ENCODE measurements around the gene SLC4A3.
"Not testable (repeated sequence)": the region's sequence is repeated elsewhere in the genome, so short reads cannot be mapped to it uniquely, and the experiment has no call there.

The SLC4A3 gene

DNA sequence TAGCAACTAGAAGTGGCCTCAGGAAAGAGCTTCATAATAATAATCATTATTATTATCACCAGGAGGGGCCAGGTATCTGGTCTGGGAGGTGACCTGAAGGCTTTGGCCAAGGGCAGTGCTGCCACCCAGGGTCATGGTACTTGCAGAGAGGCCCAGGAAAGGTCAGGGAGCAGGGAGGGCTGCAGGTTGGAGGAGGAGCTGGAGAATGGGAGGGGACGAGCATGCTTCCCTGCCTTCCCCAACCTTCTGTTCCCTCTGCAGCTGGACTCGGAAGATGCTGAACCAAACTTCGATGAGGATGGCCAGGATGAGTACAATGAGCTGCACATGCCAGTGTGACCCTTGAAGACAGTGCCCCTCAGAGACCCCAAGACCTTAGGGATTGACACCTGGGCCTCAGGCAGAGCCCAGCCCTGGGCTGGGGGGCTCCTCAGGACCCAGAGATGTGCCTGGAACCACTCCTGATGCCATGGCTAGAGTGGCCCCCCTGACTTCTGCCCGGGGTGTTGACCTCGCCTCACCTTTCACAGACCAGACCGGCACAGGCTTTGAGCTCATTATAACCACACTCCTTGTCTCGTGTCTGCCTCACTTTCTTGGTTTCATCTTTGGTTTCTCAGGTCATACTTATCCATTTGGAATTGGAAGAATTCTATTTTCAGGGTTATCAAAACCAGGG lies 14.1 kb downstream of the SLC4A3 start:
- no peaks in the 10 kb centered on the region for H3K36me3 ChIP-seq (ENCODE audit: insufficient read depth, low read length)
- peaks cover 18% of the 10 kb centered on the region for H3K4me1 ChIP-seq (ENCODE audit: insufficient read depth, low read length)
- H3K4me3 ChIP-seq (ENCODE audit: low read length): no peak overlapping the region
- H3K27me3 ChIP-seq (ENCODE audit: insufficient read depth, low read length): no peaks in the 10 kb centered on the region
- H3K9me3 ChIP-seq (ENCODE audit: low read length): no peaks in the 10 kb centered on the region
- no peak overlapping the region for H2AFZ ChIP-seq (ENCODE audit: low read depth, low read length)

GRCh38 chr2:219642069-219642454 lies 14.6 kb downstream of the SLC4A3 start:
- Histone ChIP-seq H3K9me3 (ENCODE audit: low read length) (no peaks in the 10 kb centered on the region), H2AFZ (ENCODE audit: low read depth, low read length) (no peak overlapping the region), H3K27me3 (ENCODE audit: insufficient read depth, low read length) (no peaks in the 10 kb centered on the region), H3K4me3 (ENCODE audit: low read length) (no peak overlapping the region), H3K4me1 (ENCODE audit: insufficient read depth, low read length) (peaks cover 18% of the 10 kb centered on the region), H3K36me3 (ENCODE audit: insufficient read depth, low read length) (no peaks in the 10 kb centered on the region)

DNA sequence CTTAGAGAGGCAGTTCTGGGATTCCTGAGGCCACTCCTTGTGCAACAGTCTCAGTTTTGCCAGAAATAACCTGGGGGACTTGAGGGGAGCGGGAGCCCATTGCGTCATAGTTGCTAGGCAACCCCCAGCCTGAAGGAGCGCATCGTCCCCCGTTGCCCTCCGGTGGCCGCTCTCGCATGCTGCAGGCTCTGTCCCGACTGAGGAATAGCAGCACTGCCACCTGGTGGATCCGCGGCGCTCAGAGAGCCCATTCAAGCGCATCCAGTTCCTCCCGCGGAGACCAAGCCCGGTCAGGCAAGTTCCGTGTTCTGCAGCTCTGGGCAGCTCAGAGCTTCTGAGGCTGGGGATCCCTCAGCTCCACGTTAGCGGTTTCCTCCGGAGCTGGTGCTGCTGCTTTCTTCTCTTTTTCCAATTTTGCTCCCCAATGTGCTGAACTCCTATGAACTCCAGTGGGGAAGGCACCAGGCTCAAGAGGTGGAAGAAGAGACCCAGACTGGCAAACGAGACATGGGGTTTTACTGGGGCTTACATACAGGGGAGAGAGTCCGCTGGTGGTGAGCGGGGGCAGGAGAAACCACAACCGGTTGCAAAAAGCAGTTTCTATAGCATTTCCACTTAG lies 15.1 kb downstream of the SLC4A3 start:
- H3K4me1 ChIP-seq (ENCODE audit: insufficient read depth, low read length): peaks cover 18% of the 10 kb centered on the region
- H2AFZ ChIP-seq (ENCODE audit: low read depth, low read length): no peak overlapping the region
- no peaks in the 10 kb centered on the region for H3K9me3 ChIP-seq (ENCODE audit: low read length)
- H3K27me3 ChIP-seq (ENCODE audit: insufficient read depth, low read length): no peaks in the 10 kb centered on the region
- H3K4me3 ChIP-seq (ENCODE audit: low read length): no peak overlapping the region
- H3K36me3 ChIP-seq (ENCODE audit: insufficient read depth, low read length): no peaks in the 10 kb centered on the region

- H3K4me3 ChIP-seq (ENCODE audit: low read length): no peak overlapping the region
- peaks cover 18% of the 10 kb centered on the region for H3K4me1 ChIP-seq (ENCODE audit: insufficient read depth, low read length)
- H3K27me3 ChIP-seq (ENCODE audit: insufficient read depth, low read length): no peaks in the 10 kb centered on the region
- H3K9me3 ChIP-seq (ENCODE audit: low read length): no peaks in the 10 kb centered on the region
- H2AFZ ChIP-seq (ENCODE audit: low read depth, low read length): no peak overlapping the region
- H3K36me3 ChIP-seq (ENCODE audit: insufficient read depth, low read length): no peaks in the 10 kb centered on the region
Observed at GRCh38 chr2:219643084-219643473, 15.6 kb downstream of the SLC4A3 start.

DNA sequence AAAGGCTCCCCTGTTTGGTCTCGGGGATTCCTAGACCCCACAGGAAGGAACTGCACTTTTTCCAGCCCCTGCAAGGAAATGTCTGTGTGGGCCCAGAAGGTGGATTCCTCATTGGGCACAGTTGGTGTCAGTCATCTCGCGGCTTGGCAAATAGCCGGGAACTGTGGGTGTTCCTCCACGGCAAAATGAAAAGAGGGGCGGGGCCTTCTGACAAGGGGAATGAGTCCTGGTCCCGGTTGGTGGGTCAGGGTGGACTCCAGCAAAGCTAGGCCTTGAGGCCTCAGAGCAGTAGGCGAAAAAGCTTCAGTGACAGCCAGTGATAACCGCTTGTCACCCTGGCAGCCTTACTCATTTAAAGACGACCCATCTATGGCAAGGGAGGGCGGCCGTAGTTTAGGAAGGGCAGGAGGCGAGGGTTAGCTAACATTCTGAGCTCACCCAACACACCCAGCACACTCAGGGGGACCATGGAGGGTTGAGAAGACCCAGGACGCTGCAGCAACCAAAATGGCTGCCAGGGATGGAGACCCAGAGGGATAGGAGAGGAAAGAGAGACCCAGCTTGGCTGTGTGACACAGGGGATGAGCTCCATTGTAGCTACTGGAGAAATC lies 16.5 kb downstream of the SLC4A3 start:
- H3K4me3 ChIP-seq (ENCODE audit: low read length): no peak overlapping the region
- no peaks in the 10 kb centered on the region for H3K27me3 ChIP-seq (ENCODE audit: insufficient read depth, low read length)
- no peak overlapping the region for H2AFZ ChIP-seq (ENCODE audit: low read depth, low read length)

GRCh38 chr2:219644801-219645480 lies 17.5 kb downstream of the SLC4A3 start:
- Histone ChIP-seq H3K4me1 (ENCODE audit: insufficient read depth, low read length) (peaks cover 18% of the 10 kb centered on the region), H3K9me3 (ENCODE audit: low read length) (no peaks in the 10 kb centered on the region), H2AFZ (ENCODE audit: low read depth, low read length) (no peak overlapping the region), H3K36me3 (ENCODE audit: insufficient read depth, low read length) (no peaks in the 10 kb centered on the region), H3K4me3 (ENCODE audit: low read length) (no peak overlapping the region), H3K27me3 (ENCODE audit: insufficient read depth, low read length) (no peaks in the 10 kb centered on the region)

More for the DNA sequence above, 16.5 kb downstream of the SLC4A3 start:
- Histone ChIP-seq H3K36me3 (ENCODE audit: insufficient read depth, low read length) (no peaks in the 10 kb centered on the region), H3K4me1 (ENCODE audit: insufficient read depth, low read length) (peaks cover 18% of the 10 kb centered on the region), H3K9me3 (ENCODE audit: low read length) (no peaks in the 10 kb centered on the region)

DNA sequence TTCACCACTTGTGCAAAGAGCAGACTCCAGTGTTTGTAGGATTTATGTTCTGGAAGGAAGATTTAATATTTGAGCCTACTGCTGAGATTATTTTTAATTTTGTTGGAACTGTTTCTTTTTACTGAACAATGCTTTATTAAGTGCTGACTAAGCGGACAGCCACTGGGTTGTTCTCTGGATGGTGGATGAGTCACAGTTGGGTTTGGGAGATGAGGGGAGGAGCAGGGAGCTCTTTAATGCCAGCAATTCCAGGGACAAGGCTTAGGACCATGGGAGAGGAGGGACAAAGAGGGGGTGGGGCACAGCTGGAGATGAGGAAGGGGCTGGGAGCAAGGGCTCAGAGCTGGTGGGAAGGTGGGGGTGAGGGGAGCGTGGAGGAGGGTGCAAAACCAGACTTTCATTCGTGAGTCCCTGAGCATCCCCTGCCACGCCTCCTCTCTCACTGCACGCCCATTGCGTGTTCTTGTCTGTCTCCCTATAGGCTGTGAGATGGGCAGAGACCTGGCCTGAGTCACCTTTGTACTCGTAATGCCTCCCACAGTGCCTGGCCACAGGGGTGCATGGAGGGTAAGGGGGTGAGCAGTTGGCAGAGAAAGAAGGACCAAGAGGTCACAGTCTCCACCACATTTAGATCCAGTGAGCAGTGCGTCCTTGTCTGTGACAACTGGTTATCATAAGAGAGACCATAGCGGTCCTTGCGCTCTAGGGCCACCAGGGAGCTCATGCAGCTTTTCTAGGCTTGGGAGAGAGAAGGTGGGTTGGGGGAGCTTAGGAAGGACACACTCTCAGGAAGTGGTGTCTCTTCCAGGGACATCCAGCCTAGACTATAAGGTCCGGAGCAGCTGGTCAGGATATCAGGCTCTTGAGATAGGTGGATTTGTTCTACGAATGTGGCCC lies 18.4 kb downstream of the SLC4A3 start:
- H3K27me3 ChIP-seq (ENCODE audit: insufficient read depth, low read length): peaks cover 8% of the 10 kb centered on the region
- H3K9me3 ChIP-seq (ENCODE audit: low read length): no peaks in the 10 kb centered on the region
- no peak overlapping the region for H3K4me3 ChIP-seq (ENCODE audit: low read length)
- no peak overlapping the region for H2AFZ ChIP-seq (ENCODE audit: low read depth, low read length)
- H3K36me3 ChIP-seq (ENCODE audit: insufficient read depth, low read length): no peaks in the 10 kb centered on the region
- peaks cover 18% of the 10 kb centered on the region for H3K4me1 ChIP-seq (ENCODE audit: insufficient read depth, low read length)

DNA sequence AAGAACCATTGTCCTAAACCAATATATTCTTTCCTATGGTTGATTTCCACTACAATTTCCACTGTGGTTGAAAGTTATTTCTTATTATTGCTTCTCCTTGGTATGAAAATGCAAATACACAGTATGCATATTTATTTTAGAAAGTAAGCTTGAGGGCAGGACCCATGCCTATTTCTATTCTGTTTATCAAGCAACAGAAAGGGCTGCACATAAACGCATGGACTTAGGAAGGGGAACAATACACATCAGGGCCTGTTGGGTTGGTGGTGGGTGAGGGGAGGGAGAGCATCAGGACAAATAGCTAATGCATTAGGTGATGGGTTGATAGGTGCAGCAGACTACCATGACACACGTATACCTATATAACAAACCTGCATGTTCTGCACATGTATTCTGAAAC lies 20.7 kb downstream of the SLC4A3 start:
- peaks cover 13% of the 10 kb centered on the region for H3K27me3 ChIP-seq (ENCODE audit: insufficient read depth, low read length)
- no peaks in the 10 kb centered on the region for H3K36me3 ChIP-seq (ENCODE audit: insufficient read depth, low read length)
- no peak overlapping the region for H3K4me3 ChIP-seq (ENCODE audit: low read length)
- H3K9me3 ChIP-seq (ENCODE audit: low read length): no peaks in the 10 kb centered on the region
- no peak overlapping the region for H2AFZ ChIP-seq (ENCODE audit: low read depth, low read length)
- peaks cover 14% of the 10 kb centered on the region for H3K4me1 ChIP-seq (ENCODE audit: insufficient read depth, low read length)

DNA sequence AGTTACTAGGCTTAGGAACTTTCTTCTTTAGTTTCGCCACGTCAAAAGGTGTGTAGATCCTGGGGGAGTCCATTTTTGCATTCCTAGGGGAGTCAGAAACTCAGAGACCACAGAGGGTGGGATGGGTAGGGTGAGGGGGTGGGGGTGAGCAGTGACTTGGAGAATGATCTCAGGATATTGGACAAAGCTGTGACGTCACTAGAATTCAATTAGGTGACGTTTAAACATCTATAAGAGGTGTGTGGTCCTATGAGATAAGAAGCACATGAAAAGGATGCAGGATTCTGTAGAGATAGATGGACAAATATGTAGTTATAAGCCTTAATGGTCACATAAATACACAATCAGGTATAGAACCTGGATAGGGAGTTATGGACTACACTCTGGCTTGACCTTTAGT lies 21.5 kb downstream of the SLC4A3 start:
- no peaks in the 10 kb centered on the region for H3K36me3 ChIP-seq (ENCODE audit: insufficient read depth, low read length)
- peaks cover 14% of the 10 kb centered on the region for H3K4me1 ChIP-seq (ENCODE audit: insufficient read depth, low read length)
- no peak overlapping the region for H3K4me3 ChIP-seq (ENCODE audit: low read length)
- peaks cover 13% of the 10 kb centered on the region for H3K27me3 ChIP-seq (ENCODE audit: insufficient read depth, low read length)
- H2AFZ ChIP-seq (ENCODE audit: low read depth, low read length): no peak overlapping the region
- H3K9me3 ChIP-seq (ENCODE audit: low read length): no peaks in the 10 kb centered on the region

DNA sequence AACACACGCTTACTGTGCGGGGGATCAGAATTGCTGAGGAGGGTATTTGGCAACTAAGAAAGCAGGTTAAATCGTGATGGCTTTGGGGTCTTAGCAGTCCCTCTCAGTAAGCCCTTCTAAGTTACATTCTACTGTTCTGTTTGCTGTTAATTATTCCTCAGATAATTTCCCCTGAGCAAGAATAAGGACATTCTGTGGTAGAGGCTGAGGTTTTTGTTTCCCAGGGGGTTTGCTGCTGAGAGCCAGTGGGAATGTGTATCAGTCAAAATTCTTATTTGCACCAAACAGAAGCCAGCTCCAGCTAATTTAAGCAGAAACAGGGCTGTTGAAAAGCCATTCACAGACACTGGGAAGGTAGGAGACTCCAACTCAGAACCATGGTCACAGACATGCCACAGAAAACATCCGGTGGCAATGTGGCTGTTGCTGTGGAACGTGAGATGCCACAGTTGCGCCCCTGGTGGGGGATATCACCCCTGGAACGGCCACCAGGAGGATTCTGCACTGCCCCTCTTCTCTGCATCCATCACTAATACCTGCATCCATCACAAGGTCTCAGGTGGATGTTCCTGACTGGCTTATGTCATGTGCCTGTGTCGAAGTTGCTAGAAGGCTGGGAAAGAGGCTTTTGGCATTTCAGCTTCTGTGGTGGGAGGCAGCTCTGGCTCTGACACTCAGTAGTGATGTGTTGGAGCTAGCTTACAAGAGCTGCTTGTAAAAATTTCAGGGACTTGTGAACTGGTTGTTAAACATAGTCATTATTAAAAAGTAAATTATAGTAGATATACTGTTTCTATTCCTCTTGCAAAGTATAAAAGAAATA lies 23.2 kb downstream of the SLC4A3 start:
- H3K9me3 ChIP-seq (ENCODE audit: low read length): no peaks in the 10 kb centered on the region
- peaks cover 13% of the 10 kb centered on the region for H3K27me3 ChIP-seq (ENCODE audit: insufficient read depth, low read length)
- H3K36me3 ChIP-seq (ENCODE audit: insufficient read depth, low read length): no peaks in the 10 kb centered on the region
- H3K4me3 ChIP-seq (ENCODE audit: low read length): no peak overlapping the region
- peaks cover 6% of the 10 kb centered on the region for H3K4me1 ChIP-seq (ENCODE audit: insufficient read depth, low read length)
- H2AFZ ChIP-seq (ENCODE audit: low read depth, low read length): no peak overlapping the region

GRCh38 chr2:219651656-219652055 lies 24.2 kb downstream of the SLC4A3 start:
- not testable (repeated sequence) for H3K4me1 ChIP-seq (ENCODE audit: insufficient read depth, low read length); H3K9me3 ChIP-seq (ENCODE audit: low read length); H3K36me3 ChIP-seq (ENCODE audit: insufficient read depth, low read length); H3K4me3 ChIP-seq (ENCODE audit: low read length); H2AFZ ChIP-seq (ENCODE audit: low read depth, low read length)
- H3K27me3 ChIP-seq (ENCODE audit: insufficient read depth, low read length): peaks cover 13% of the 10 kb centered on the region

- Histone ChIP-seq H2AFZ (ENCODE audit: low read depth, low read length) (no peak overlapping the region), H3K4me1 (ENCODE audit: insufficient read depth, low read length) (no peaks in the 10 kb centered on the region), H3K27me3 (ENCODE audit: insufficient read depth, low read length) (peaks cover 10% of the 10 kb centered on the region), H3K9me3 (ENCODE audit: low read length) (peaks cover 2% of the 10 kb centered on the region), H3K4me3 (ENCODE audit: low read length) (no peak overlapping the region), H3K36me3 (ENCODE audit: insufficient read depth, low read length) (no peaks in the 10 kb centered on the region)
Observed at GRCh38 chr2:219656526-219656925, 29.1 kb downstream of the SLC4A3 start.

Data from neuron (in vitro differentiated cells).